Measurements from ENCODE around the gene COL13A1.

GRCh38 chr10:69953851-69954250 is 152.1 kb downstream of the COL13A1 start:
- no peak for TF ChIP-seq CTCF (IDR thresholded peaks at IDR 0.05; ENCODE audit: insufficient read depth, low read depth, low read length)
- TF ChIP-seq EZH2 (IDR thresholded peaks at IDR 0.05; ENCODE audit: insufficient read depth, low read length) = no peak

Measured in astrocyte (in vitro differentiated cells and primary cell).